Measurements from ENCODE around the gene ZNF521. TPM values are rescaled to one million over a fixed set of nuclear protein-coding genes. Genes with fewer than 3 reads are reported as not detected.

ZNF521 gene
- total RNA-seq, 1 donor from 2014 or later = 41.6 TPM

- intact Hi-C loops (cut with DNase I) = no loop called here
- no peaks in the 10 kb centered on the region for H3K27me3 ChIP-seq
- no peak overlapping the region for H3K27ac ChIP-seq
- no peaks in the 10 kb centered on the region for H3K4me1 ChIP-seq
- no peaks in the 10 kb centered on the region for H3K9me3 ChIP-seq
- no peak for DNase-seq (ENCODE audit: low spot score in 2 of 2)
- H3K36me3 ChIP-seq = no peaks in the 10 kb centered on the region
- TF ChIP-seq CTCF (IDR thresholded peaks at IDR 0.05) = no peak
- no peak overlapping the region for H3K4me3 ChIP-seq
Measured at GRCh38 chr18:25335676-25336075, 16.3 kb downstream of the ZNF521 start.

- TF ChIP-seq CTCF (IDR thresholded peaks at IDR 0.05) = no peak
- DNase-seq (ENCODE audit: low spot score in 2 of 2) = no peak
- Histone ChIP-seq H3K4me1 (no peaks in the 10 kb centered on the region), H3K4me3 (no peak overlapping the region), H3K27me3 (no peaks in the 10 kb centered on the region), H3K27ac (no peak overlapping the region), H3K9me3 (no peaks in the 10 kb centered on the region), H3K36me3 (no peaks in the 10 kb centered on the region)
- intact Hi-C loops (cut with DNase I) = no loop called here
Measured at GRCh38 chr18:25335062-25335461, 16.9 kb downstream of the ZNF521 start.

GRCh38 chr18:25334588-25334987 lies 17.4 kb downstream of the ZNF521 start:
- no peak for DNase-seq (ENCODE audit: low spot score in 2 of 2)
- no peaks in the 10 kb centered on the region for H3K36me3 ChIP-seq
- H3K27me3 ChIP-seq = no peaks in the 10 kb centered on the region
- no peak overlapping the region for H3K27ac ChIP-seq
- H3K4me1 ChIP-seq = no peaks in the 10 kb centered on the region
- intact Hi-C loops (cut with DNase I) = no loop called here
- TF ChIP-seq CTCF (IDR thresholded peaks at IDR 0.05) = no peak
- H3K4me3 ChIP-seq = no peak overlapping the region
- H3K9me3 ChIP-seq = no peaks in the 10 kb centered on the region

- no peak overlapping the region for H3K4me3 ChIP-seq
- H3K4me1 ChIP-seq = no peaks in the 10 kb centered on the region
- no peak for DNase-seq (ENCODE audit: low spot score in 2 of 2)
- intact Hi-C loops (cut with DNase I) = no loop called here
- no peak for TF ChIP-seq CTCF (IDR thresholded peaks at IDR 0.05)
- H3K9me3 ChIP-seq = no peaks in the 10 kb centered on the region
- H3K36me3 ChIP-seq = no peaks in the 10 kb centered on the region
- no peaks in the 10 kb centered on the region for H3K27me3 ChIP-seq
- no peak overlapping the region for H3K27ac ChIP-seq
Measured at GRCh38 chr18:25332002-25332401, 20.0 kb downstream of the ZNF521 start.

- H3K27ac ChIP-seq = no peak overlapping the region
- H3K4me3 ChIP-seq = no peak overlapping the region
- intact Hi-C loops (cut with DNase I) = no loop called here
- no peak for DNase-seq (ENCODE audit: low spot score in 2 of 2)
- H3K27me3 ChIP-seq = no peaks in the 10 kb centered on the region
- no peaks in the 10 kb centered on the region for H3K4me1 ChIP-seq
- no peaks in the 10 kb centered on the region for H3K9me3 ChIP-seq
- TF ChIP-seq CTCF (IDR thresholded peaks at IDR 0.05) = no peak
- H3K36me3 ChIP-seq = no peaks in the 10 kb centered on the region
Measured at GRCh38 chr18:25329783-25330182, 22.2 kb downstream of the ZNF521 start.

DNA sequence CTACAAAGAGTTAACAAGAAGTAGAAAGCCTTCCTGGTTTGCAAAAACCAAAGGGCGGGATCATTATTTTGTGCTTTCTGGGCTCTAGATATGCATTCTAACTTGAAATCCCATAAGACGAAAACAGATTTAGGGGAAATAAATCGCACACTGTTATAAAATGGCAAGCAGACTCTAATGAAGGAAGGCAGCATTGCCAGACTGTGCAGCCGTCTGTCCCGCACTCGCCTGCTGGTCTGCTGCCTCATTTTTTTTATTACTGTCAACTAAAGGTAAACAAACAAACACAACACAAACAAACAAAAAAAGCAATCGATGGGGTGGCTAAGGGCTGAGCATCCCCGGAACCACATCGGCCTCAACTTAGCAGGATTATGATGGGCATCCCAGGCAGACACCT lies 24.4 kb downstream of the ZNF521 start:
- no peak overlapping the region for H3K27ac ChIP-seq
- intact Hi-C loops (cut with DNase I) = no loop called here
- H3K4me1 ChIP-seq = no peaks in the 10 kb centered on the region
- H3K36me3 ChIP-seq = no peaks in the 10 kb centered on the region
- no peaks in the 10 kb centered on the region for H3K27me3 ChIP-seq
- H3K4me3 ChIP-seq = no peak overlapping the region
- no peak for TF ChIP-seq CTCF (IDR thresholded peaks at IDR 0.05)
- no peaks in the 10 kb centered on the region for H3K9me3 ChIP-seq
- DNase-seq (ENCODE audit: low spot score in 2 of 2) = no peak
